B cell (primary cell): Measurements from ENCODE around the gene MED13.

Experiments used
- EZH2 ChIP-seq: IDR thresholded peaks from 2 replicates; pipeline ENCODE4 v1.6.1; 2012; ENCODE audit warnings: borderline replicate concordance, low read depth, mild to moderate bottlenecking, moderate library complexity, low read length; ENCODE audit not compliant: insufficient read depth, poor library complexity, severe bottlenecking
- TF ChIP-seq, protein P1 (sequence below): fragments of 200-600 bp; IDR thresholded peaks from one replicate; pipeline ENCODE4 v1.8.0; 2022; ENCODE audit warnings: antibody characterized with exemption, mild to moderate bottlenecking

DNA sequence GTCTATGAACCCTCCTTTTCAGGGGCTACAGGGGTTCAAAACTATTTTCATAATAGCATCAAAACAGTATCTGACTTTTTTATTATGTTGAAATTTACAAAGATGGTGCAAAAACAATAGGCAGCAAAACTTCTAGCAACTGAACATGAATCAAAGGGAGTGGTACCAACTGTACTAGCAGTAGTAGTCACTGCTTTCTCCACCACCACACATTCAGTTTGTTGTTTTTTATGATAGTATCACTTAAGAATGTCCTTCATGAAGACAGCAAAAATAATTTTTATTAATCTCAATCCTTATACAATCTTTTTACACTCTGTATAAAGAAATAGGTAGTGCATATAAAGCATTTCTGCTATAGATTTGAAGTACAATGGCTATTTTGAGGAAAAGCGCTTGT, 47.6 kb downstream of the MED13 start:
- TF ChIP-seq, protein P1, sequence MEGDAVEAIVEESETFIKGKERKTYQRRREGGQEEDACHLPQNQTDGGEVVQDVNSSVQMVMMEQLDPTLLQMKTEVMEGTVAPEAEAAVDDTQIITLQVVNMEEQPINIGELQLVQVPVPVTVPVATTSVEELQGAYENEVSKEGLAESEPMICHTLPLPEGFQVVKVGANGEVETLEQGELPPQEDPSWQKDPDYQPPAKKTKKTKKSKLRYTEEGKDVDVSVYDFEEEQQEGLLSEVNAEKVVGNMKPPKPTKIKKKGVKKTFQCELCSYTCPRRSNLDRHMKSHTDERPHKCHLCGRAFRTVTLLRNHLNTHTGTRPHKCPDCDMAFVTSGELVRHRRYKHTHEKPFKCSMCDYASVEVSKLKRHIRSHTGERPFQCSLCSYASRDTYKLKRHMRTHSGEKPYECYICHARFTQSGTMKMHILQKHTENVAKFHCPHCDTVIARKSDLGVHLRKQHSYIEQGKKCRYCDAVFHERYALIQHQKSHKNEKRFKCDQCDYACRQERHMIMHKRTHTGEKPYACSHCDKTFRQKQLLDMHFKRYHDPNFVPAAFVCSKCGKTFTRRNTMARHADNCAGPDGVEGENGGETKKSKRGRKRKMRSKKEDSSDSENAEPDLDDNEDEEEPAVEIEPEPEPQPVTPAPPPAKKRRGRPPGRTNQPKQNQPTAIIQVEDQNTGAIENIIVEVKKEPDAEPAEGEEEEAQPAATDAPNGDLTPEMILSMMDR = no peak
- no peak for TF ChIP-seq EZH2
